ENCODE measurements around the gene USP32. TPM values are rescaled to one million over a fixed set of nuclear protein-coding genes. Genes with fewer than 3 reads are reported as not detected.

Gene USP32
- total and polyA plus RNA-seq, 2 donors from 2014 or later, result 14.6 to 53.1 TPM

DNA sequence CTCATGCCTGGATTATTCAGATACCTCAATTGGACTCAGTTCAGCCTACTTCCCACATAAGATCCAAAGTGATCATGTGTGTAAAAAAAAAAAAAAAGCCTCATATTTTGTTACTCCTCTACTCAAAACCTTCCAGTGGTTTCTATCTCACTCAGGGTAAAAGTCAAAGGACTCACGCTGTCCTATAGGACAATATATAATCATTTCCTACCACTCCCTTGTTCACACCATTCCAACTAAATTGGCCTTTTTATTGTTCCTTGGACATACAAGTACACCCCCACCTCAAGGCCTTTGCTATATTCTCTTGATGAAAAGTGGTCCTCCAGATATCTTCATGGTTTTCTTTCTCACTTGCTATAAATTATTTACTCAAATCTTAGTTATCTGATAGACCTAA lies 99.2 kb downstream of the USP32 start:
- Histone ChIP-seq H3K9me3 (ENCODE audit: control insufficient read depth in 2 of 3, insufficient read depth in 1 of 3, low read length in 3 of 3) (no peaks in the 10 kb centered on the region), H3K27ac (ENCODE audit: low read depth in 2 of 2, low read length in 2 of 2) (no peak overlapping the region), H3K4me3 (ENCODE audit: low read length in 3 of 3) (no peak overlapping the region), H3K36me3 (ENCODE audit: control insufficient read depth in 2 of 3, insufficient read depth in 3 of 3, low read length in 3 of 3) (no peaks in the 10 kb centered on the region), H3K9ac (ENCODE audit: low read length in 3 of 3) (no peak overlapping the region), H3K4me1 (ENCODE audit: control insufficient read depth in 2 of 3, insufficient read depth in 2 of 3, low read depth in 1 of 3, low read length in 3 of 3) (no peaks in the 10 kb centered on the region), H3K27me3 (ENCODE audit: control insufficient read depth, insufficient read depth, low read length) (no peaks in the 10 kb centered on the region)
- DNase-seq (no peak), FAIRE-seq (no peak)
- intact Hi-C loops (cut with DNase I), result no loop called here
- TF ChIP-seq, protein P1, sequence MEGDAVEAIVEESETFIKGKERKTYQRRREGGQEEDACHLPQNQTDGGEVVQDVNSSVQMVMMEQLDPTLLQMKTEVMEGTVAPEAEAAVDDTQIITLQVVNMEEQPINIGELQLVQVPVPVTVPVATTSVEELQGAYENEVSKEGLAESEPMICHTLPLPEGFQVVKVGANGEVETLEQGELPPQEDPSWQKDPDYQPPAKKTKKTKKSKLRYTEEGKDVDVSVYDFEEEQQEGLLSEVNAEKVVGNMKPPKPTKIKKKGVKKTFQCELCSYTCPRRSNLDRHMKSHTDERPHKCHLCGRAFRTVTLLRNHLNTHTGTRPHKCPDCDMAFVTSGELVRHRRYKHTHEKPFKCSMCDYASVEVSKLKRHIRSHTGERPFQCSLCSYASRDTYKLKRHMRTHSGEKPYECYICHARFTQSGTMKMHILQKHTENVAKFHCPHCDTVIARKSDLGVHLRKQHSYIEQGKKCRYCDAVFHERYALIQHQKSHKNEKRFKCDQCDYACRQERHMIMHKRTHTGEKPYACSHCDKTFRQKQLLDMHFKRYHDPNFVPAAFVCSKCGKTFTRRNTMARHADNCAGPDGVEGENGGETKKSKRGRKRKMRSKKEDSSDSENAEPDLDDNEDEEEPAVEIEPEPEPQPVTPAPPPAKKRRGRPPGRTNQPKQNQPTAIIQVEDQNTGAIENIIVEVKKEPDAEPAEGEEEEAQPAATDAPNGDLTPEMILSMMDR (IDR thresholded peaks at IDR 0.05; ENCODE audit: borderline replicate concordance, extremely low read depth, insufficient read depth), result no peak

GRCh38 chr17:60284709-60285108 lies 107.2 kb downstream of the USP32 start:
- no peak overlapping the region for H3K27ac ChIP-seq (ENCODE audit: low read depth in 2 of 2, low read length in 2 of 2)
- H3K9ac ChIP-seq (ENCODE audit: low read length in 3 of 3), result no peak overlapping the region
- FAIRE-seq (no peak), DNase-seq (no peak)
- no peak overlapping the region for H3K4me3 ChIP-seq (ENCODE audit: low read length in 3 of 3)
- H3K27me3 ChIP-seq (ENCODE audit: control insufficient read depth, insufficient read depth, low read length), result no peaks in the 10 kb centered on the region
- TF ChIP-seq, protein P1 (IDR thresholded peaks at IDR 0.05; ENCODE audit: borderline replicate concordance, extremely low read depth, insufficient read depth), result no peak
- H3K9me3 ChIP-seq (ENCODE audit: control insufficient read depth in 2 of 3, insufficient read depth in 1 of 3, low read length in 3 of 3), result no peaks in the 10 kb centered on the region
- no peaks in the 10 kb centered on the region for H3K4me1 ChIP-seq (ENCODE audit: control insufficient read depth in 2 of 3, insufficient read depth in 2 of 3, low read depth in 1 of 3, low read length in 3 of 3)
- intact Hi-C loops (cut with DNase I), result no loop called here
- peaks cover 0 to 4% (median 3%) of the 10 kb centered on the region in 3 donors for H3K36me3 ChIP-seq (ENCODE audit: control insufficient read depth in 2 of 3, insufficient read depth in 3 of 3, low read length in 3 of 3)

DNA sequence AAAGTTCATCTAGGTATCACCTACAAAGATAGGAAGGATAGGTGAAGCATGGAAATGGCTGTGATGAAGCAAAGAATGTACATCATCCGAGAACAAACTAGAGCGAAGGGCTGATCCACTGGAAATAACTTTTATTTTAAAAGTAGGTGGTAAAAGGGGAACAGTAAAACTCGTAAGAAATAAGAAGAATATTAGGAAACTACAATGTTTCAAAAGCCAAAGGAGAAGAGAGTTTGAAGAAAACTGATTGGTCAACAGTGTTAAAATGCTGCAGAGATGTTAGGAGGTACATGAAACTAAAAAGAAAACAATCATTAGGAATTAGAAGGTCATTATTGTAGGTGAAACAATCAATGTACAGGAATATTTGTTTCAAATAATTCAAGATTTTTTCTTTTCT lies 108.1 kb downstream of the USP32 start:
- Histone ChIP-seq H3K27ac (ENCODE audit: low read depth in 2 of 2, low read length in 2 of 2) (no peak overlapping the region), H3K36me3 (ENCODE audit: control insufficient read depth in 2 of 3, insufficient read depth in 3 of 3, low read length in 3 of 3) (peaks cover 0 to 4% (median 3%) of the 10 kb centered on the region in 3 donors), H3K4me1 (ENCODE audit: control insufficient read depth in 2 of 3, insufficient read depth in 2 of 3, low read depth in 1 of 3, low read length in 3 of 3) (no peaks in the 10 kb centered on the region), H3K4me3 (ENCODE audit: low read length in 3 of 3) (no peak overlapping the region), H3K9me3 (ENCODE audit: control insufficient read depth in 2 of 3, insufficient read depth in 1 of 3, low read length in 3 of 3) (no peaks in the 10 kb centered on the region), H3K27me3 (ENCODE audit: control insufficient read depth, insufficient read depth, low read length) (no peaks in the 10 kb centered on the region), H3K9ac (ENCODE audit: low read length in 3 of 3) (no peak overlapping the region)
- DNase-seq, result no peak
- no peak for FAIRE-seq
- TF ChIP-seq, protein P1 (IDR thresholded peaks at IDR 0.05; ENCODE audit: borderline replicate concordance, extremely low read depth, insufficient read depth), result no peak
- intact Hi-C loops (cut with DNase I), result no loop called here

GRCh38 chr17:60280673-60281072 lies 111.3 kb downstream of the USP32 start:
- Histone ChIP-seq H3K4me1 (ENCODE audit: control insufficient read depth in 2 of 3, insufficient read depth in 2 of 3, low read depth in 1 of 3, low read length in 3 of 3) (no peaks in the 10 kb centered on the region), H3K27me3 (ENCODE audit: control insufficient read depth, insufficient read depth, low read length) (no peaks in the 10 kb centered on the region), H3K9ac (ENCODE audit: low read length in 3 of 3) (no peak overlapping the region), H3K4me3 (ENCODE audit: low read length in 3 of 3) (no peak overlapping the region), H3K36me3 (ENCODE audit: control insufficient read depth in 2 of 3, insufficient read depth in 3 of 3, low read length in 3 of 3) (no peaks in the 10 kb centered on the region), H3K27ac (ENCODE audit: low read depth in 2 of 2, low read length in 2 of 2) (no peak overlapping the region), H3K9me3 (ENCODE audit: control insufficient read depth in 2 of 3, insufficient read depth in 1 of 3, low read length in 3 of 3) (no peaks in the 10 kb centered on the region)
- FAIRE-seq, result no peak
- TF ChIP-seq, protein P1 (IDR thresholded peaks at IDR 0.05; ENCODE audit: borderline replicate concordance, extremely low read depth, insufficient read depth), result no peak
- DNase-seq, result no peak
- intact Hi-C loops (cut with DNase I), result no loop called here
